HCT116 (cell line): ENCODE measurements around the gene UGT1A9.

Source experiments
- EGR1 ChIP-seq: IDR thresholded peaks from 2 replicates; pipeline ENCODE4 v1.6.1; 2012; ENCODE audit warnings: low read depth
- EZH2 ChIP-seq: fragments of 200-600 bp; sonication (generic); IDR thresholded peaks from 2 replicates; pipeline ENCODE4 v1.6.1; 2017; ENCODE audit warnings: antibody characterized with exemption, mixed run types
- EZH2phosphoT487 ChIP-seq: fragments of 200-600 bp; IDR thresholded peaks from 2 replicates; pipeline ENCODE4 v1.6.1; 2018; ENCODE audit warnings: antibody characterized with exemption, borderline replicate concordance
- POLR2A ChIP-seq: IDR thresholded peaks from 2 replicates; pipeline ENCODE4 v1.7.0; 2011; ENCODE audit warnings: borderline replicate concordance; ENCODE audit not compliant: insufficient read depth, insufficient read length; ENCODE audit errors: extremely low read depth
- POLR2AphosphoS5 ChIP-seq: IDR thresholded peaks from 2 replicates; pipeline ENCODE4 v1.6.1; 2011; ENCODE audit warnings: mild to moderate bottlenecking, low read depth, low read length, moderate library complexity
- YY1 ChIP-seq: IDR thresholded peaks from 2 replicates; pipeline ENCODE4 v1.6.1; 2011; ENCODE audit warnings: low read length, low read depth, moderate library complexity, mild to moderate bottlenecking; ENCODE audit not compliant: insufficient replicate concordance; ENCODE audit errors: extremely low read depth
- ZFX ChIP-seq: fragments of 450-650 bp; IDR thresholded peaks from 2 replicates; pipeline ENCODE4 v1.6.1; 2017
- ZNF274 ChIP-seq: fragments of 200-500 bp; sonication (Bioruptor generic); IDR thresholded peaks from 2 replicates; pipeline ENCODE4 v1.6.1; 2014; ENCODE audit warnings: mild to moderate bottlenecking, low read depth, low read length, inconsistent platforms
- TF ChIP-seq, protein P1 (sequence below): IDR thresholded peaks from 2 replicates; pipeline ENCODE4 v1.6.1; 2012
- TF ChIP-seq, protein P2 (sequence below), 3 experiments: fragments of 200-600 bp in 1 of 3; sonication (generic) in 1 of 3; IDR thresholded peaks in 2 of 3; conservative IDR thresholded peaks in 1 of 3; 2 replicates each; pipeline ENCODE4 v1.5.1; 2012 to 2017; ENCODE audit warnings: low read depth in 2 of 3, low read length in 2 of 3, antibody characterized with exemption in 1 of 3, borderline replicate concordance in 1 of 3, control low read depth in 1 of 3, mild to moderate bottlenecking in 1 of 3, mixed read lengths in 1 of 3, mixed run types in 1 of 3, moderate library complexity in 1 of 3; ENCODE audit not compliant: insufficient read depth in 1 of 3

DNA sequence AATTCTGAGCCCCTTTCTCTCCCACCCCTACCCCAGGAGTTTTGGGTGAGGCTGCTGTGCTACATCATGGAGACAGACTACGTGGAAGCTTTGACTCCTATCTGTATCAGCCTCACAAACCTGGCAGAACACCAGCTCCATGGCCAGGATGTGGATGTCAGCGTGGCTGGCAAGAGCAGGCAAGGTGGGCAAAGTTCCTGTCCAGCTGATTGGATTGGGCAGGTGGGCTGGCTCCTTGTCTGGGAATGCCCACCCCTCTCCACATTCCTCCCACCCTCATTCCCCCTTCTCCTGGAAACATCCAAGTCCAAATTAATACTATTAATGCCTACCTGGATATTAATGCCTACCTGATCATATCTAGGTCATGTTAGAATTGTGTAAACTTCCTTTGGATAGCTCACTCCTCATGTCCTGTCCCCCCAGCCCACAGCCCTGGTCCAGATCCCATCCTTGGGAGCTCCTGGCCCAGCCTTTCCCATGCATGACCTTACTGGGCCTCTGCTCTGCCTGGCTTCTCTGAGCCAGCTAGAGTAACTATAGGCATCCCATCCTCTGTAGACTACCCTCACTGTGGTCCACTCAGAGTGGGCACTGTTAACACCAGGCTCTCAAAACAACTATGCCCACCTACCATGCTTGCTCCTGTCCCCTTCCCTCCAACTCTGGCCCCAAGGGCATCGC lies 130.6 kb downstream of the UGT1A9 start:
- TF ChIP-seq POLR2AphosphoS5 (no peak), ZFX (no peak), EGR1 (no peak), ZNF274 (no peak), POLR2A (no peak), EZH2 (no peak), EZH2phosphoT487 (no peak), YY1 (no peak)
- TF ChIP-seq, protein P1, sequence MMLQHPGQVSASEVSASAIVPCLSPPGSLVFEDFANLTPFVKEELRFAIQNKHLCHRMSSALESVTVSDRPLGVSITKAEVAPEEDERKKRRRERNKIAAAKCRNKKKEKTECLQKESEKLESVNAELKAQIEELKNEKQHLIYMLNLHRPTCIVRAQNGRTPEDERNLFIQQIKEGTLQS = no peak
- TF ChIP-seq, protein P2, sequence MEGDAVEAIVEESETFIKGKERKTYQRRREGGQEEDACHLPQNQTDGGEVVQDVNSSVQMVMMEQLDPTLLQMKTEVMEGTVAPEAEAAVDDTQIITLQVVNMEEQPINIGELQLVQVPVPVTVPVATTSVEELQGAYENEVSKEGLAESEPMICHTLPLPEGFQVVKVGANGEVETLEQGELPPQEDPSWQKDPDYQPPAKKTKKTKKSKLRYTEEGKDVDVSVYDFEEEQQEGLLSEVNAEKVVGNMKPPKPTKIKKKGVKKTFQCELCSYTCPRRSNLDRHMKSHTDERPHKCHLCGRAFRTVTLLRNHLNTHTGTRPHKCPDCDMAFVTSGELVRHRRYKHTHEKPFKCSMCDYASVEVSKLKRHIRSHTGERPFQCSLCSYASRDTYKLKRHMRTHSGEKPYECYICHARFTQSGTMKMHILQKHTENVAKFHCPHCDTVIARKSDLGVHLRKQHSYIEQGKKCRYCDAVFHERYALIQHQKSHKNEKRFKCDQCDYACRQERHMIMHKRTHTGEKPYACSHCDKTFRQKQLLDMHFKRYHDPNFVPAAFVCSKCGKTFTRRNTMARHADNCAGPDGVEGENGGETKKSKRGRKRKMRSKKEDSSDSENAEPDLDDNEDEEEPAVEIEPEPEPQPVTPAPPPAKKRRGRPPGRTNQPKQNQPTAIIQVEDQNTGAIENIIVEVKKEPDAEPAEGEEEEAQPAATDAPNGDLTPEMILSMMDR (IDR thresholded peaks at IDR 0.05 in 2 of 3, conservative IDR thresholded peaks at IDR 0.05 in 1 of 3; ENCODE audit: borderline replicate concordance in 1 of 3, insufficient read depth in 1 of 3, low read depth in 2 of 3, low read length in 2 of 3) = no peak
